H1 (cell line): Measurements from ENCODE around the gene PPP4R4. TPM values are rescaled to one million over a fixed set of nuclear protein-coding genes. Genes with fewer than 3 reads are reported as not detected.
A peak's percentile ranks its signal among the peaks of the same experiment; 100 is the strongest.

Experiments
- CTCF ChIA-PET: fragments of 300-600 bp; sonication (Branson Sonifier 250); formaldehyde crosslinking; loops from one replicate; lab custom pipeline; 2021; ENCODE audit not compliant: partially characterized antibody; lab: Charles Lee
- POLR2A ChIA-PET: fragments of 300-600 bp; sonication (Branson Sonifier 250); formaldehyde crosslinking; loops from one replicate; lab custom pipeline; 2021; ENCODE audit warnings: inconsistent platforms; ENCODE audit not compliant: partially characterized antibody; lab: Charles Lee
- DNase-seq, 2 experiments: peaks; one replicate each; pipeline versions ENCODE4 v3.0.0 to v3.0.0-alpha.2; 2010 to 2022; ENCODE audit warnings: low spot score in 2 of 2, low read depth in 1 of 2, mixed read lengths in 1 of 2
- FAIRE-seq: peaks from 2 replicates; lab custom pipeline; 2011; peaks lifted over from hg19 to GRCh38; lab: Jason Lieb, UNC
- H2AFZ ChIP-seq: 2 replicates; pipeline ENCODE4 v1.8.1; 2012; ENCODE audit warnings: low read length, inconsistent platforms
- H2AK5ac ChIP-seq: 2 replicates; pipeline ENCODE4 v1.6.1; 2013; ENCODE audit warnings: low read depth, low read length
- H2BK120ac ChIP-seq: replicated peaks from 2 replicates; pipeline ENCODE3; 2013; ENCODE audit warnings: low read depth, low read length, inconsistent platforms
- H2BK12ac ChIP-seq: 2 replicates; pipeline ENCODE4 v1.6.1; 2013; ENCODE audit warnings: low read depth, low read length
- H2BK15ac ChIP-seq: 2 replicates; pipeline ENCODE4 v1.6.1; 2013; ENCODE audit warnings: low read length
- H2BK20ac ChIP-seq: 2 replicates; pipeline ENCODE4 v1.6.1; 2013; ENCODE audit warnings: low read length
- H2BK5ac ChIP-seq: 2 replicates; pipeline ENCODE4 v1.6.1; 2013; ENCODE audit warnings: low read depth, low read length
- H3K14ac ChIP-seq: 2 replicates; pipeline ENCODE4 v1.6.1; 2013; ENCODE audit warnings: inconsistent platforms; ENCODE audit not compliant: insufficient read length
- H3K18ac ChIP-seq: 2 replicates; pipeline ENCODE4 v1.6.1; 2013; ENCODE audit warnings: low read length; ENCODE audit errors: extremely low read depth
- H3K23ac ChIP-seq: 2 replicates; pipeline ENCODE4 v1.6.1; 2013; ENCODE audit warnings: inconsistent platforms; ENCODE audit not compliant: insufficient read length
- H3K23me2 ChIP-seq: 2 replicates; pipeline ENCODE4 v1.6.1; 2013; ENCODE audit warnings: low read depth, low read length
- H3K27ac ChIP-seq: 2 replicates; pipeline ENCODE4 v1.6.1; 2011; ENCODE audit warnings: low read depth, low read length, inconsistent platforms
- H3K27me3 ChIP-seq, 4 experiments: replicated peaks in 1 of 4; 1 replicate in 1 of 4; 2 replicates in 3 of 4; pipeline versions ENCODE4 v1.6.1 to v1.8.1; 2011 to 2013; ENCODE audit warnings: low read length in 3 of 4, mild to moderate bottlenecking in 3 of 4, inconsistent platforms in 2 of 4, mixed read lengths in 2 of 4, moderate library complexity in 1 of 4; ENCODE audit not compliant: control insufficient read depth in 3 of 4, insufficient read depth in 3 of 4; ENCODE audit errors: extremely low read depth in 1 of 4
- H3K36me3 ChIP-seq, 4 experiments: 2 replicates each; pipeline versions ENCODE4 v1.6.1 to v1.8.1; 2011 to 2013; ENCODE audit warnings: mild to moderate bottlenecking in 4 of 4, low read length in 3 of 4, moderate library complexity in 2 of 4, control low read depth in 1 of 4, inconsistent platforms in 1 of 4; ENCODE audit not compliant: insufficient read depth in 4 of 4, control insufficient read depth in 2 of 4
- H3K4ac ChIP-seq: replicated peaks from 2 replicates; pipeline ENCODE3; 2013; ENCODE audit warnings: low read length, low read depth, mixed read lengths, inconsistent platforms; ENCODE audit not compliant: insufficient read length
- H3K4me1 ChIP-seq, 4 experiments: replicated peaks in 1 of 4; 1 replicate in 1 of 4; 2 replicates in 3 of 4; pipeline versions ENCODE4 v1.6.1 to v1.8.1; 2011 to 2013; ENCODE audit warnings: low read length in 3 of 4, inconsistent platforms in 2 of 4, mixed read lengths in 1 of 4; ENCODE audit not compliant: insufficient read depth in 4 of 4, control insufficient read depth in 3 of 4
- H3K4me2 ChIP-seq, 2 experiments: 2 replicates each; pipeline versions ENCODE4 v1.6.1 to v1.8.1; 2011 to 2013; ENCODE audit warnings: low read depth in 2 of 2, low read length in 2 of 2, control low read depth in 1 of 2, inconsistent platforms in 1 of 2, mild to moderate bottlenecking in 1 of 2; ENCODE audit not compliant: insufficient read depth in 1 of 2
- H3K4me3 ChIP-seq, 4 experiments: fragments of 200-600, 300-600 bp in 1 of 4; sonication (generic), shearing (Covaris generic), sonication (Bioruptor Twin) in 1 of 4; 2 replicates each; pipeline versions ENCODE4 v1.5.1 to v1.8.1; 2011 to 2016; ENCODE audit warnings: low read length in 4 of 4, low read depth in 3 of 4, control low read depth in 2 of 4, inconsistent platforms in 2 of 4, mild to moderate bottlenecking in 2 of 4, mixed read lengths in 1 of 4, moderate library complexity in 1 of 4; ENCODE audit not compliant: insufficient read depth in 2 of 4; ENCODE audit errors: extremely low read depth in 1 of 4
- H3K56ac ChIP-seq: replicated peaks from 2 replicates; pipeline ENCODE3; 2013; ENCODE audit warnings: low read depth, mild to moderate bottlenecking, mixed read lengths, low read length, inconsistent platforms; ENCODE audit not compliant: insufficient read length
- H3K79me1 ChIP-seq: 2 replicates; pipeline ENCODE4 v1.6.1; 2013; ENCODE audit warnings: low read depth, low read length, control low read depth
- H3K79me2 ChIP-seq, 2 experiments: 2 replicates each; pipeline versions ENCODE4 v1.6.1 to v1.8.1; 2012 to 2013; ENCODE audit warnings: low read length in 2 of 2, mild to moderate bottlenecking in 2 of 2, inconsistent platforms in 1 of 2; ENCODE audit not compliant: insufficient read depth in 2 of 2, control insufficient read depth in 1 of 2
- H3K9ac ChIP-seq, 4 experiments: replicated peaks in 1 of 4; 1 replicate in 1 of 4; 2 replicates in 3 of 4; pipeline versions ENCODE4 v1.6.1 to v1.8.1; 2011 to 2013; ENCODE audit warnings: low read depth in 3 of 4, low read length in 3 of 4, control low read depth in 2 of 4, mild to moderate bottlenecking in 2 of 4, moderate library complexity in 2 of 4, inconsistent platforms in 1 of 4; ENCODE audit errors: extremely low read depth in 1 of 4
- H3K9me3 ChIP-seq, 2 experiments: 2 replicates each; pipeline versions ENCODE4 v1.6.1 to v1.8.1; 2012 to 2013; ENCODE audit warnings: mild to moderate bottlenecking in 2 of 2, moderate library complexity in 2 of 2, control low read depth in 1 of 2, inconsistent platforms in 1 of 2, low read depth in 1 of 2, low read length in 1 of 2, mixed read lengths in 1 of 2; ENCODE audit not compliant: insufficient read depth in 2 of 2
- H4K20me1 ChIP-seq, 2 experiments: replicated peaks in 1 of 2; 2 replicates each; pipeline versions ENCODE3 to v1.8.1; 2011 to 2013; ENCODE audit warnings: inconsistent platforms in 2 of 2, low read length in 2 of 2, mild to moderate bottlenecking in 1 of 2; ENCODE audit not compliant: insufficient read depth in 2 of 2, control insufficient read depth in 1 of 2
- H4K5ac ChIP-seq: 2 replicates; pipeline ENCODE4 v1.6.1; 2013; ENCODE audit warnings: low read length, low read depth, mixed read lengths, inconsistent platforms; ENCODE audit not compliant: insufficient read length
- H4K8ac ChIP-seq: 2 replicates; pipeline ENCODE4 v1.8.0; 2013; ENCODE audit warnings: mild to moderate bottlenecking, moderate library complexity, low read length, inconsistent platforms; ENCODE audit not compliant: insufficient read depth; ENCODE audit errors: extremely low read depth
- H4K91ac ChIP-seq: replicated peaks from 2 replicates; pipeline ENCODE3; 2013; ENCODE audit warnings: low read length, mixed read lengths, inconsistent platforms; ENCODE audit not compliant: insufficient read length
- CREB1 ChIP-seq: IDR thresholded peaks from 2 replicates; pipeline ENCODE4 v1.6.1; 2012; ENCODE audit warnings: inconsistent platforms
- JUN ChIP-seq: IDR thresholded peaks from 2 replicates; pipeline ENCODE4 v1.6.1; 2011; ENCODE audit warnings: low read depth, mild to moderate bottlenecking, improper control_type of control experiment, low read length
- NANOG ChIP-seq: IDR thresholded peaks from 2 replicates; pipeline ENCODE4 v1.6.1; 2011; ENCODE audit warnings: low read length, low read depth, mild to moderate bottlenecking, inconsistent platforms; ENCODE audit not compliant: insufficient read depth, poor library complexity, severe bottlenecking
- PHF8 ChIP-seq: fragments of 200-600 bp; sonication (generic); conservative IDR thresholded peaks from 2 replicates; pipeline ENCODE4 v1.7.1; 2012; ENCODE audit warnings: low read depth, mild to moderate bottlenecking, inconsistent platforms, low read length, moderate library complexity
- POLR2A ChIP-seq, 2 experiments: IDR thresholded peaks; 1 replicate in 1 of 2; 2 replicates in 1 of 2; pipeline ENCODE4 v1.6.1; 2011; ENCODE audit warnings: low read depth in 2 of 2, low read length in 2 of 2, mild to moderate bottlenecking in 2 of 2; ENCODE audit errors: control extremely low read depth in 1 of 2
- RBBP5 ChIP-seq: IDR thresholded peaks from 2 replicates; pipeline ENCODE4 v1.7.1; 2012; ENCODE audit warnings: low read depth, mild to moderate bottlenecking, inconsistent platforms, low read length, moderate library complexity, borderline replicate concordance
- SIX5 ChIP-seq: IDR thresholded peaks from 2 replicates; pipeline ENCODE4 v1.6.1; 2011; ENCODE audit warnings: mild to moderate bottlenecking, low read depth, low read length
- TAF1 ChIP-seq: IDR thresholded peaks from 2 replicates; pipeline ENCODE4 v1.6.1; 2011; ENCODE audit warnings: mild to moderate bottlenecking, low read depth, low read length
- TBP ChIP-seq: IDR thresholded peaks from 2 replicates; pipeline ENCODE4 v1.6.1; 2011; ENCODE audit warnings: low read depth, low read length, improper control_type of control experiment
- WGBS, 2 experiments: shearing (Covaris generic) in 1 of 2; methylation state at CpG; one replicate each; pipeline versions ENCODE4 v1.1.6 to v1.1.7; 2013 to 2015; ENCODE audit warnings: low lambda C conversion rate in 2 of 2, mixed read lengths in 2 of 2, inconsistent platforms in 1 of 2, low coverage in 1 of 2, missing lambda C conversion rate in 1 of 2; ENCODE audit not compliant: insufficient replicate concordance in 2 of 2, insufficient coverage in 1 of 2, insufficient read length in 1 of 2; ENCODE audit errors: extremely low coverage in 1 of 2, missing lambda C conversion rate in 1 of 2; 5-methylcytosine and 5-hydroxymethylcytosine counted together
- long read RNA-seq, 2 experiments: library from RNA in 1 of 2; library from capped mRNA in 1 of 2; stranded (forward); transcript quantifications; one replicate each; pipeline ENCODE4 v2.0.0, GENCODE V29; 2021; ENCODE audit warnings: inconsistent platforms in 1 of 2
- polyA minus RNA-seq, 3 experiments: library from RNA; depleted of rRNA, polyadenylated mRNA; stranded (reverse); fragments of >200 nt; gene quantifications; 1 replicate in 2 of 3; 2 replicates in 1 of 3; pipeline ENCODE4 v1.2.3, GENCODE V29; 2011
- polyA plus RNA-seq, 7 experiments: library from polyadenylated mRNA; depleted of rRNA in 3 of 7; stranded (reverse) in 5 of 7; unstranded in 2 of 7; fragments of >200 nt in 5 of 7; fragments of 200-250 nt in 2 of 7; gene quantifications; 1 replicate in 5 of 7; 2 replicates in 1 of 7; 4 replicates in 1 of 7; pipeline versions ENCODE4 v1.2.1 to v1.2.3, GENCODE V29; 2011 to 2013; ENCODE audit warnings: missing spikeins in 2 of 7, mixed read lengths in 2 of 7
- total RNA-seq: library from RNA; stranded (reverse); fragmentation: NEBNext Ultra II Directional; extraction: Animal tissue kit (Norgen Biotek cat#: 25700); gene quantifications from 2 replicates; pipeline ENCODE4 v1.2.1, GENCODE V29; 2021

Gene PPP4R4
- 9.4 and 9.6 TPM in 2 replicates for total RNA-seq
- 2.5 and 3.3 TPM in 2 replicates for polyA plus RNA-seq (2011; rRNA removed)
- 4.9 TPM for polyA plus RNA-seq (2011; cell fraction: cytosol; rRNA removed)
- 7.5 TPM for polyA plus RNA-seq (2011; cell fraction: nucleus; rRNA removed)
- polyA plus RNA-seq (2012, experiment 1 of 2) = 5.3 to 6.9 TPM (median 6.0 TPM) in 4 replicates
- 1.4 TPM for polyA plus RNA-seq (2012, experiment 2 of 2)
- 3.8 TPM for polyA plus RNA-seq (2013, experiment 1 of 2)
- 4.1 TPM for polyA plus RNA-seq (2013, experiment 2 of 2)
- polyA minus RNA-seq (2011; rRNA and poly(A)+ RNA removed) = 17.7 and 32.5 TPM in 2 replicates
- 8.6 TPM for polyA minus RNA-seq (2011; cell fraction: cytosol; rRNA and poly(A)+ RNA removed)
- 28.2 TPM for polyA minus RNA-seq (2011; cell fraction: nucleus; rRNA and poly(A)+ RNA removed)
- long read RNA-seq, experiment 1, partial matches to known transcripts = 2 of 7 reads
- long read RNA-seq, experiment 1, other reads (novel, unspliced or antisense) = 5 of 7 reads
- long read RNA-seq, experiment 2 = 0 reads

- Histone ChIP-seq H3K4ac (no peak within 1 kb of the TSS), H2BK12ac (no peak within 1 kb of the TSS), H3K79me1 (no peaks in the 10 kb centered on the region), H4K5ac (peak within 1 kb of the TSS; percentile 36), H2BK5ac (no peak within 1 kb of the TSS; the same call in 1 of the 2 replicates), H3K23me2 (peaks cover 9% of the 10 kb centered on the region; the same call in 1 of the 2 replicates), H3K4me2 (peak within 1 kb of the TSS; percentile 83 to 97), H4K20me1 (no peaks in the 10 kb centered on the region), H2AFZ (peak within 1 kb of the TSS; percentile 85), H3K36me3 (no peaks in the 10 kb centered on the region; a peak in 1 of 8 replicates), H2BK20ac (no peak within 1 kb of the TSS), H2BK120ac (no peak within 1 kb of the TSS), H3K4me1 (peaks cover 0 to 6% (median 3%) of the 10 kb centered on the region in 4 experiments; a peak in 5 of 7 replicates), H3K23ac (no peak within 1 kb of the TSS), H3K56ac (no peak within 1 kb of the TSS), H4K91ac (peak within 1 kb of the TSS; percentile 11), H3K18ac (peak within 1 kb of the TSS; percentile 85; the same call in 1 of the 2 replicates), H3K14ac (peak within 1 kb of the TSS; percentile 72), H2BK15ac (no peak within 1 kb of the TSS), H2AK5ac (no peak within 1 kb of the TSS), H3K79me2 (peaks cover 0 to 16% of the 10 kb centered on the region in 2 experiments; a peak in 2 of 4 replicates), H3K27me3 (peaks cover 0 to 4% (median 0%) of the 10 kb centered on the region in 4 experiments; a peak in 2 of 7 replicates), H4K8ac (no peak within 1 kb of the TSS; the same call in 1 of the 2 replicates), H3K4me3 (peak within 1 kb of the TSS; percentile 67 to 97 (median 86)), H3K9me3 (no peaks in the 10 kb centered on the region), H3K27ac (0 out of 2 replicates have a peak within 1 kb of the TSS, but pooled peaks have one; percentile 39), H3K9ac (peak within 1 kb of the TSS; percentile 24 to 67 (median 38); a peak in 5 of 7 replicates)
- POLR2A ChIA-PET = interaction anchor here (0.6 to 1.7 kb wide), 3 partner anchors 10 to 949 kb away, joined by 3 to 6 read pairs (median 3); partner anchors contain the start of gene OTUB2
- CTCF ChIA-PET = interaction anchor here (1.0 to 2.0 kb wide), 7 partner anchors 7 to 234 kb away, joined by 3 to 7 read pairs (median 4); partner anchors contain the start of gene IFI27L2
- WGBS, 2 experiments = 7% methylated on average over 14 of the region's 84 CpGs; no CpG with 5 or more reads in 1 of the 2 experiments
- FAIRE-seq (no peak), DNase-seq (peak; percentile 78 to 95)
- TF ChIP-seq RBBP5 (no peak; the same call in 1 of the 2 replicates), NANOG (no peak), TBP (peak; percentile 21; the same call in 1 of the 2 replicates), JUN (no peak), TAF1 (no peak), POLR2A (IDR thresholded peaks at IDR 0.05; ENCODE audit: control extremely low read depth in 1 of 2, low read depth in 2 of 2, low read length in 2 of 2) (0 out of 3 replicates have a peak, but pooled peaks of 1 of the 2 experiments have one; percentile 19), PHF8 (peak; percentile 45; the same call in 1 of the 2 replicates), CREB1 (0 out of 2 replicates have a peak, but pooled peaks have one; percentile 37), SIX5 (no peak)
Measured at GRCh38 chr14:94173885-94174603, at the start of gene PPP4R4. PPP4R4 (plus strand) TSS chr14:94174322; CDS start chr14:94174466, 144 bp downstream.
